HG02623 (cell line): ENCODE data around the gene PRPF6.

Experiments used
- ATAC-seq: cut with Tn5 transposase; IDR thresholded peaks from one replicate; pipeline ENCODE4 v1.9.1; 2021; ENCODE audit warnings: moderate library complexity; ENCODE audit not compliant: unreplicated experiment

Gene PRPF6, protein sequence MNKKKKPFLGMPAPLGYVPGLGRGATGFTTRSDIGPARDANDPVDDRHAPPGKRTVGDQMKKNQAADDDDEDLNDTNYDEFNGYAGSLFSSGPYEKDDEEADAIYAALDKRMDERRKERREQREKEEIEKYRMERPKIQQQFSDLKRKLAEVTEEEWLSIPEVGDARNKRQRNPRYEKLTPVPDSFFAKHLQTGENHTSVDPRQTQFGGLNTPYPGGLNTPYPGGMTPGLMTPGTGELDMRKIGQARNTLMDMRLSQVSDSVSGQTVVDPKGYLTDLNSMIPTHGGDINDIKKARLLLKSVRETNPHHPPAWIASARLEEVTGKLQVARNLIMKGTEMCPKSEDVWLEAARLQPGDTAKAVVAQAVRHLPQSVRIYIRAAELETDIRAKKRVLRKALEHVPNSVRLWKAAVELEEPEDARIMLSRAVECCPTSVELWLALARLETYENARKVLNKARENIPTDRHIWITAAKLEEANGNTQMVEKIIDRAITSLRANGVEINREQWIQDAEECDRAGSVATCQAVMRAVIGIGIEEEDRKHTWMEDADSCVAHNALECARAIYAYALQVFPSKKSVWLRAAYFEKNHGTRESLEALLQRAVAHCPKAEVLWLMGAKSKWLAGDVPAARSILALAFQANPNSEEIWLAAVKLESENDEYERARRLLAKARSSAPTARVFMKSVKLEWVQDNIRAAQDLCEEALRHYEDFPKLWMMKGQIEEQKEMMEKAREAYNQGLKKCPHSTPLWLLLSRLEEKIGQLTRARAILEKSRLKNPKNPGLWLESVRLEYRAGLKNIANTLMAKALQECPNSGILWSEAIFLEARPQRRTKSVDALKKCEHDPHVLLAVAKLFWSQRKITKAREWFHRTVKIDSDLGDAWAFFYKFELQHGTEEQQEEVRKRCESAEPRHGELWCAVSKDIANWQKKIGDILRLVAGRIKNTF

GRCh38 chr20:63980806-63981728 lies at the start of gene PRPF6:
Gene PRPF6, plus strand, starts transcription at chr20:63981132. Its CDS starts 114 bp downstream, at chr20:63981246.
- ATAC-seq = peak; percentile 51

- ATAC-seq = no peak
These were observed 49.2 kb upstream of the PRPF6 start for GRCh38 chr20:63931735-63932134.

DNA sequence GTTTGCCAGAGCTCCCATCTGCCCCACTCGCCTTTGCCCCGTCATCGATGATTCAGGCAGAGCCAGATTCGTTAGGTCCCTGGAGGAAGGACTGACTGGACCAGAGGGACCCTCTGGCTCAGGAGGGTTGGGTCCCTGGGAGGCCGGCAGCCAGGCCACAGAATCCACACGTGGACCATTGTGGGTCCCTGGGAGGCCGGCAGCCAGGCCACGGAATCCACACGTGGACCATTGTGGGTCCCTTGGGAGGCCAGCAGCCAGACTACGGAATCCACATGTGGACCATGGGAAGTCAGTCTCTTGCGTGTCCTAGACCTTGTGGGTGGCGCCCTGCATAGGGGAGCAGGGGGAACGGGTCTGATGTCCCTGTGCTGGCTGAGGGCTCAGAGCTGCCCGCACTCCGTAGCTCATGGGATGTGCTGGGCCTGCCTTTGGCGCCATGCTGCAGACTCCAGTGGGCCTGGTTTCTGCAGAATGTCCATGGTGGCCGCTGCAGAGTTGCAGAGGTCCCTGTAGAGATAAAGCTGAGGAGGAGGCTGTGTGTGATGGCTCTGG lies 48.2 kb upstream of the PRPF6 start:
- ATAC-seq = no peak

DNA sequence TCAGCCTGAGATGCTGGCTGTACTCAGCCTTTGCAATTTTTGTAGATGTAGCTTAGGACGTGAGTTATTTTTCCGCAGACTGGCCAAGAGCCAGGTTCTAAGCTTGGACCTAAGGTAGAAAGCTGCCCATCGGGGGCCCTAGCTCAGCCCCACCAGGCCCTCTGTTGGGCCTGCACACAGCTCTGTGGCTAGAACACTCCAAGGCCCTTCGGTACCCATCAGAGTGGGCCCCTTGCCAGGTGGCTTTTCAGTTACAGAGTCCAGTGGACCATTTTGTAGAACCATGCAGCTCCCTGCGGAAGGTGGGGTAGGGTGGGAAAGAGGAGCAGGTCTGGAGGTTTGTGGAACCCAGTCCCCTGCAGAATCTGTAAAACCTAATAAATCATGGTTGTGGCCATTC lies 47.3 kb upstream of the PRPF6 start:
- no peak for ATAC-seq

DNA sequence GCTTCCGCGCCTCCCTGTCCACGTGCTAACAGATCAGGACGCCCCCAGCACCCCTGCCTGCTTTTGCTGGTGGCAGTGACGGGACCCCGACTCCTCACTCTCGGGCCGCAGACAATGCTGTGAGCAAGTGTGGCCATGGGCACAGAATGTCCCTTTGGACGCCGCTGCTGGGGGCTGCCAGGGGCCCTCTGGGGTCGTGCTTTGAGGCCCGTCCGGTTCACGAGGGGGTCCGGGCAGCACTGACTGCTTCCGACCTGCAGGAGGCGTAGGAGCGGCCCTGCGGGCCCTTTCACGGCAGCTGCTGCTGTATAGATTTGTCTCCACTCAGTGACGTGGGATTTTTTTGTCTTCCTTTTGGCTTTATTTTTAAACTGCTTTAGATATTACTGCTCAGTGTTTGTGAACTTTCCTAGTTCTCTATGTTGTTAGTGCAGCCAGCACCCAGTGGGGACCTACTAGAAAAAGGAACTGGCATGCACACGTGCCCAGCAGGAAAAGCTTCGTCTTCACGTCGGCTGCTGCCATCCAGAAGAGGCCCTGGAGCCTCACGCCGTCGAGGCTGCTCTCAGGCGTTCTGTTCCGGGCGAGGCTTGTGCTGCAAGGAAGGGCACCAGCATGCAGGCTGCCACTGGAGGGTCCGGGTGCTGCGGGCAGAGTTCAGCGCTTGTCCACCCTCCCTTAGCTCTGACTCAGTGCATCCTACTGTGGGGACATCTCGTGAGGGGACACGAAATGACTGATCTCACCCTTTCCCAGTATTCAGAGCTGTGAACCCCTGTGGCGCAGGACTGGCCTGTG lies 46.5 kb upstream of the PRPF6 start:
- no peak for ATAC-seq

DNA sequence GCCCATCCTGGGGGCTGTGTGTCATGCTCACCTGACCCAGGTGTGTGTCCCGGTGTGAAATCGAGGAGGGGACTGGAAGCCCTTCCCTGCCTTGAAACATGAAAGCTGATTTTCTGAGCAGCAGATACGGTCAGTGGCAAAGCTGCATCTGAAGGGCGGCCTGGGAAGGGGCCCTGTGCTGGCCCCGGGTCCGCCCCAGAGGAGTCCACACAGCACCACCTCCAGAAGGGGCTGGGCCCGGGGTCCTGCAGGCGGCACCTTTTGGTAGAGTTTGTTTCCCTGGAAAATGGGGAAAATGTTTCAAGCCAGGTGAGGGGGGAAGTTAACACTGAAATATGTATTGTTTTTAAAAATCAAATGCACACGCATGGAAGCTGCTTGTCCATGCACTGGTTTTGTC lies 45.5 kb upstream of the PRPF6 start:
- no peak for ATAC-seq

GRCh38 chr20:63937596-63937995 lies 43.3 kb upstream of the PRPF6 start:
- ATAC-seq = no peak

GRCh38 chr20:63939061-63939935 lies 41.6 kb upstream of the PRPF6 start:
- ATAC-seq = no peak

DNA sequence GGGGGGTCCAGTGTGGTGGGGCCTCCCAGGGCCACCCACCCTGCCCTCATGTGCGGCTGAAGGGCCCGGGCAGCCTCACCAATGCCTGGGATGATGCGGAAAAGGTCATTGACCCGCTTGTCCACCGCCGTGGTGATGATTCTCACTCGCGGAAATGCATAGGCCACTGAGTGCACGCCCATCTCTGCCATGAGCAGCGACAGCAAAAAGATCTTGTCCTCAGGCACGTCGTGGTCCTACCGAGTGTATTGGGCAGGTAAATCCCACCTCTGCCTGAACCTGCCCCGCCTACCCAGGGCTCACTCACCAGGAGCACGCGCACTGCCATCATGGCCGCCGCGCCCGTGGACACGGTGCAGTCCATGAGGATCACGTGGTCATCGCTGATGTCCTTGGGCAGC lies 40.9 kb upstream of the PRPF6 start:
- no peak for ATAC-seq

DNA sequence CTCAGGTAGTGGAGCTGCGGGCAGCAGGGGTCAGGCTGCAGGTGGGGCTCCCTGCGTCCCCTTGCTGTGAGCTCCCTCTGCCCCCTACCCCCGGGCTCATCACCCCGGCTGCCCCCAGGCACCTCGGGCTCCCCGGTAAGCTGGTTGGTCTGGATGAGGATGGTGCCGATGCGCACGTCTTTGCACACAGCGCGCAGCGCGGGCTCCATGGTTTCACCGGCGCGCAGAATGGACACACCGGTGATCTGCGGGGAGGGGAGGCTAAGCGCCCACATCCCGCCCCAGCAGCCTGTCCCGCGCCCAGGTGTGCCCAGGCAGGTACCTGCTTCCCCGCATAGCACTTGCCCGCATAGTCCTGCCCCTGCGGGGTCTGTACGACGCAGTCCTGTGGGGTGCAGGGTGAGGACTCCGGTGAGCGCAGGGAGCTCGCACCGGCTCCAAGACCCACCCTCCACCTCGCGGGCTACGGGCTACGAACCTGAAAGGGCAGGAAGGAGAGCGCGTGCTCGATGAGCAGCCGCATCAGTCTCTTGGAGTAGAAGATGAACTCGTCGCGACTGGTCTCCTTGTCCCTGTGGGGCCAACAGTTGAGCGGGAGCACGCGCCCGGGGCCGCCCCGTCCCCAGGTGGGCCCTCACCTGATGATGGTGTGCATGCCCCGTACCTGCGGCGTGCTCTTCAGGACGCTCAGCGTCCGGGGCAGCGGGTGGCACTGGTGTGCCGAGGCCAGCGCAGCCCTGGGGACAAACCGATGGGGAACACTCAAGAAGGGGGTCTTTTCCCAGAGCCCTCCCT lies 40.3 kb upstream of the PRPF6 start:
- ATAC-seq = no peak

DNA sequence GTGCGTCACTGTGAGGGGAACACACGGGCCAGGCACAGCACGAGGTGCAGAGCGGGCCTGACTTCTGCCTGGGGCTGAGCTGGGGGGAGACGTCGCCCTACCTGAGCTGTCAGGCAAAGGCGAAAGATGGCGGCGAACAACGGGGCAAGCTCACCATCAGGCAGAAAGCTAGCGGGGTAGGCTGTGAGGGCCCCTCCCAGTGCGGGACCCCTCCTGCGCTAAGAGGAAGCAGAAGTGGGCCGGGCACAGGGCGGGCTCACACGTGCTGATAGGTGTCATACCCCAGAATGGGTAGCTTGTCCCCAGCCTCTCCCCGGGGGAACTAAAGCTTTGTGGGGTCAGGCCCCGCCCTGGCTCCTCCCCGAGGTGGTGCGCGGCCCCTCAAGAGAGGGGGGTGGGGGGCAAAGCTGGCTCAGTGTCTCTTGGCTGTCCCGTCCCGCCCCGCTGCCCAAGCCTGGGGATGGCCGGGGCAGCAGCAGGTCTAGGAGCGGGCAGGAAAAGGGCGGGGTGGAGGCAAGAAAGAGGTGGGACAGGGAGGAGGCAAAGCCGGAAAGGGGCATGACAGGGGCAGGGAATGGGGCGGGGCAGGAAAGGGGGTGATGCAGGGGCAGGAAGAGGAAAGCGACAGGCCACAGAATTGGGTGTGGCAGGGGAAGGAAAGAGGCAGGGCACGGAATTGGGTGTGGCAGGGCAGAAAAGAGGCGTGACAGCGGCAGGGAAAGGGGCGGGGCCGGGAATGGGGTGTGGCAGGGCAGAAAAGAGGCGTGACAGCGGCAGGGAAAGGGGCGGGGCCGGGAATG lies 39.5 kb upstream of the PRPF6 start:
- no peak for ATAC-seq

- no peak for ATAC-seq
These were observed 38.5 kb upstream of the PRPF6 start for GRCh38 chr20:63942250-63942951.

- ATAC-seq = no peak
These were observed 37.7 kb upstream of the PRPF6 start for GRCh38 chr20:63942969-63943807.

DNA sequence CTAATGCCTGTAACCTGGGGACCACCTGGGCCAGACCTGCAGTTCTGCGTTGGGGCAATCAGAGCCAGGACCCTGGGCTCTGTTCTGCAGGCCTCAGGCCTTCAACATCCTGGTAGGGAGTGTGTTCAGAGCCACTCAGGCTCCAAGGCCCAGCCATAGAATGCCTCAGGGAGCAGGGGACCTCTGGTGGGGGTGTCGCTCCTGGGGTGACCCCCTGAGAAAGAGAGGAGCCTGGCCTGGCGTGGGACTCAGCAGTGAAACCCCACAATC lies 37.2 kb upstream of the PRPF6 start:
- ATAC-seq = no peak

DNA sequence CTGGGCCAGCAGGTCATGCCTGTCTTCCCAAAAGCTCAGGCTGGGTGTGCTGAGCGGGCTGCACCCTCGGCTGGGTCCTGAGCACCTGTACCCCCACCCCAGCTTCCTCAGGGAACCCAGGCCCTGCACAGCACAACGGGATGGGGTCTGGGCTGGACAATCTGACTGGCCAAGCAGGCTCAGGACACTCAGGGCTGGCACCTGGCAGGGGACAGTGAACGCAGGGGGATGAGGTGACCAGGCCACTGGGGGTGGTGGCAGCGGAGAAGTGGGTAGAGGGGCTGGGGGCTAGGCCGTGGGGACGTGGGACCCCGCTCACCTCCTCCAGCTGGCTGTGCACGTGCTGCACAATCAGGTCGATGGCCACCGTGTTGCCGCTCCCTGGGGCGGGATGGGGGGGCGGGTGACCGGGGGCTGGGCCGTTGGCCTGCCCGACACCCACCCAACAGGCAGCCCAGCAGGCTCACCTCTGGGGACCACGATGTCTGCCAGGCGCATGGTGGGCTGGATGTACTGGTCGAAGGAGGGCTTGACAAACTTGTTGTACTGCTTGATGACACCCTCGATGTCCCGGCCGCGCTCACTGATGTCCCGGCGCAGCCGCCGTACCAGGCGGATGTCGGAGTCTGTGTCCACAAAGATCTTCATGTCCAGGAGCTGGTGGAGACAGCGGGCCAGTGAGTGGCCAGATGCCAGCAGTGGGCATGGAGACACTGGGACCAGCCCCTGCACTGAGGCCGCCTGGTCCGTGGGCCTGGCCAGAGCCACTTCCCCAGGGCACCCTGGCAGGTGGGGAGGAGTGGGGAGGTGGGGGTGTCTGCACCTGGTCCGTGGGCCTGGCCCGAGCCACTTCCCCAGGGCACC lies 36.6 kb upstream of the PRPF6 start:
- no peak for ATAC-seq
